AG04450 (cell line): ENCODE measurements around the gene PRKAR2B. TPM values are rescaled to one million over a fixed set of nuclear protein-coding genes. Genes with fewer than 3 reads are reported as not detected.

Experiments used
- CTCF ChIA-PET: fragments of 300-600, 350-600 bp; formaldehyde crosslinking; extraction: SDS; loops from one replicate; lab custom pipeline; 2022; ENCODE audit warnings: antibody characterized with exemption, inconsistent platforms; lab: Charles Lee
- POLR2A ChIA-PET: fragments of 350-600 bp; formaldehyde crosslinking; extraction: SDS; loops from one replicate; lab custom pipeline; 2021; ENCODE audit warnings: antibody characterized with exemption, inconsistent platforms; lab: Yijun Ruan, JAX
- DNase-seq: peaks from one replicate; pipeline ENCODE4 v3.0.0-alpha.2; 2011; ENCODE audit warnings: low read depth, low spot score
- H3K27ac ChIP-seq: one replicate; pipeline ENCODE4 v1.5.1; 2012; ENCODE audit warnings: low read depth, low read length, control low read depth
- H3K27me3 ChIP-seq: one replicate; pipeline ENCODE4 v1.6.0; 2012; ENCODE audit warnings: low read length; ENCODE audit not compliant: control insufficient read depth, insufficient read depth
- H3K4me3 ChIP-seq: 2 replicates; pipeline ENCODE4 v1.5.1; 2011; ENCODE audit warnings: mild to moderate bottlenecking, low read depth, low read length, control low read depth
- H3K9me3 ChIP-seq: 2 replicates; pipeline ENCODE4 v1.5.1; 2012; ENCODE audit warnings: low read length; ENCODE audit not compliant: control insufficient read depth, insufficient read depth
- CTCF ChIP-seq: IDR thresholded peaks from 2 replicates; pipeline ENCODE4 v1.5.1; 2011; ENCODE audit warnings: low read depth, low read length, control low read depth, inconsistent platforms
- polyA plus RNA-seq: library from polyadenylated mRNA; depleted of rRNA; stranded (reverse); fragments of >200 nt; gene quantifications from 2 replicates; pipeline ENCODE4 v1.2.3, GENCODE V29; 2011

PRKAR2B gene
- polyA plus RNA-seq, 1 experiment = 13.0 TPM

- POLR2A ChIA-PET = no interaction called here
- Histone ChIP-seq H3K27me3 (no peaks in the 10 kb centered on the region), H3K4me3 (no peak overlapping the region), H3K27ac (no peak overlapping the region), H3K9me3 (no peaks in the 10 kb centered on the region; the same call in 1 of the 2 replicates)
- TF ChIP-seq CTCF = no peak
- no peak for DNase-seq
- CTCF ChIA-PET = no interaction called here
Observed at GRCh38 chr7:107043491-107043890, 1.0 kb upstream of the PRKAR2B start.

GRCh38 chr7:107043921-107044346, 571 bp upstream of the PRKAR2B start:
- TF ChIP-seq CTCF = no peak
- POLR2A ChIA-PET = no interaction called here
- H3K27ac ChIP-seq = no peak overlapping the region
- no peaks in the 10 kb centered on the region; the same call in 1 of the 2 replicates for H3K9me3 ChIP-seq
- H3K27me3 ChIP-seq = no peaks in the 10 kb centered on the region
- DNase-seq = no peak
- H3K4me3 ChIP-seq = peak overlapping the region; percentile 63
- CTCF ChIA-PET = no interaction called here

- no peak for TF ChIP-seq CTCF
- no peak for DNase-seq
- Histone ChIP-seq H3K27me3 (no peaks in the 10 kb centered on the region), H3K4me3 (peak overlapping the region; percentile 82), H3K27ac (no peak overlapping the region), H3K9me3 (no peaks in the 10 kb centered on the region; the same call in 1 of the 2 replicates)
- CTCF ChIA-PET = interaction anchor here (0.5 kb wide), 1 partner anchor 385 kb away, joined by 3 read pairs; no protein-coding TSS in a partner anchor
- POLR2A ChIA-PET = interaction anchor here (0.6 to 0.8 kb wide), 3 partner anchors 71 to 647 kb away, joined by 3 to 6 read pairs (median 3); no protein-coding TSS in a partner anchor
Observed at GRCh38 chr7:107045195-107045960, 873 bp downstream of the PRKAR2B start.

GRCh38 chr7:107045980-107046379, 1.5 kb downstream of the PRKAR2B start:
- no peaks in the 10 kb centered on the region; the same call in 1 of the 2 replicates for H3K9me3 ChIP-seq
- H3K27ac ChIP-seq = no peak overlapping the region
- CTCF ChIA-PET = interaction anchor here (0.5 kb wide), 1 partner anchor 386 kb away, joined by 3 read pairs; no protein-coding TSS in a partner anchor
- no peaks in the 10 kb centered on the region for H3K27me3 ChIP-seq
- TF ChIP-seq CTCF = no peak
- POLR2A ChIA-PET = interaction anchor here (0.6 to 0.8 kb wide), 4 partner anchors 72 to 647 kb away, joined by 3 to 6 read pairs (median 3); no protein-coding TSS in a partner anchor
- peak; percentile 11 for DNase-seq
- peak overlapping the region; percentile 82 for H3K4me3 ChIP-seq
